Neutrophil (primary cell): Measurements from ENCODE around the gene CUL2.

Experiments
- H3K27ac ChIP-seq: fragments of 200-600 bp; sonication (generic); 2 replicates; pipeline ENCODE4 v1.5.1; 2016; ENCODE audit warnings: mild to moderate bottlenecking, moderate library complexity
- H3K27me3 ChIP-seq: fragments of 200-600 bp; sonication (generic); 2 replicates; pipeline ENCODE4 v1.6.0; 2016; ENCODE audit warnings: mild to moderate bottlenecking
- H3K36me3 ChIP-seq: fragments of 200-600 bp; sonication (generic); 2 replicates; pipeline ENCODE4 v1.5.1; 2017
- H3K4me1 ChIP-seq, 2 experiments: fragments of 200-600 bp in 1 of 2; sonication (generic) in 1 of 2; 1 replicate in 1 of 2; 2 replicates in 1 of 2; pipeline versions ENCODE4 v1.5.1 to v1.6.1; 2013 to 2016; ENCODE audit warnings: low read depth in 1 of 2, low read length in 1 of 2, mild to moderate bottlenecking in 1 of 2, moderate library complexity in 1 of 2; ENCODE audit not compliant: control insufficient read depth in 1 of 2, insufficient read depth in 1 of 2
- H3K4me3 ChIP-seq, 2 experiments: fragments of 200-600 bp in 1 of 2; sonication (generic) in 1 of 2; 1 replicate in 1 of 2; 2 replicates in 1 of 2; pipeline ENCODE4 v1.5.1; 2013 to 2016; ENCODE audit warnings: low read depth in 1 of 2, low read length in 1 of 2, mild to moderate bottlenecking in 1 of 2, moderate library complexity in 1 of 2
- H3K9me3 ChIP-seq: fragments of 200-600 bp; sonication (generic); 2 replicates; pipeline ENCODE4 v1.5.1; 2016
- CTCF ChIP-seq: fragments of 200-600 bp; sonication (generic); IDR thresholded peaks from 2 replicates; pipeline ENCODE4 v1.5.1; 2016; ENCODE audit warnings: antibody characterized with exemption

Gene CUL2

GRCh38 chr10:35037104-35037503 is 53.0 kb downstream of the CUL2 start:
- H3K27me3 ChIP-seq = no peaks in the 10 kb centered on the region
- H3K4me3 ChIP-seq = no peak overlapping the region
- peaks cover 7% of the 10 kb centered on the region in 2 experiments for H3K4me1 ChIP-seq
- no peaks in the 10 kb centered on the region for H3K9me3 ChIP-seq
- peaks cover 77% of the 10 kb centered on the region for H3K36me3 ChIP-seq
- TF ChIP-seq CTCF = no peak
- no peak overlapping the region for H3K27ac ChIP-seq

- H3K27ac ChIP-seq = no peak overlapping the region
- H3K9me3 ChIP-seq = no peaks in the 10 kb centered on the region
- peaks cover 89% of the 10 kb centered on the region for H3K36me3 ChIP-seq
- no peak for TF ChIP-seq CTCF
- no peaks in the 10 kb centered on the region for H3K27me3 ChIP-seq
- no peak overlapping the region for H3K4me3 ChIP-seq
- H3K4me1 ChIP-seq = no peaks in the 10 kb centered on the region
Observed at GRCh38 chr10:35035606-35036005, 54.5 kb downstream of the CUL2 start.

- no peaks in the 10 kb centered on the region for H3K4me1 ChIP-seq
- no peaks in the 10 kb centered on the region for H3K27me3 ChIP-seq
- H3K9me3 ChIP-seq = no peaks in the 10 kb centered on the region
- H3K27ac ChIP-seq = no peak overlapping the region
- H3K36me3 ChIP-seq = peaks cover 89% of the 10 kb centered on the region
- no peak for TF ChIP-seq CTCF
- H3K4me3 ChIP-seq = no peak overlapping the region
Observed at GRCh38 chr10:35027567-35027966, 62.6 kb downstream of the CUL2 start.

- H3K36me3 ChIP-seq = peaks cover 82% of the 10 kb centered on the region
- H3K4me1 ChIP-seq = no peaks in the 10 kb centered on the region
- H3K9me3 ChIP-seq = no peaks in the 10 kb centered on the region
- H3K27me3 ChIP-seq = no peaks in the 10 kb centered on the region
- TF ChIP-seq CTCF = no peak
- no peak overlapping the region for H3K4me3 ChIP-seq
- no peak overlapping the region for H3K27ac ChIP-seq
Observed at GRCh38 chr10:35025916-35026315, 64.2 kb downstream of the CUL2 start.

GRCh38 chr10:35020481-35020880 is 69.7 kb downstream of the CUL2 start:
- Histone ChIP-seq H3K4me3 (no peak overlapping the region), H3K9me3 (no peaks in the 10 kb centered on the region), H3K4me1 (no peaks in the 10 kb centered on the region), H3K36me3 (peaks cover 58% of the 10 kb centered on the region), H3K27me3 (no peaks in the 10 kb centered on the region), H3K27ac (no peak overlapping the region)
- TF ChIP-seq CTCF = no peak
